CD4-positive, alpha-beta T cell (primary cell): Measurements from ENCODE around the gene PRADC1. TPM values are rescaled to one million over a fixed set of nuclear protein-coding genes. Genes with fewer than 3 reads are reported as not detected.
A peak's percentile ranks its signal among the peaks of the same experiment; 100 is the strongest.

Experiments
- ATAC-seq: fragments of 200-7000 bp; cut with Tn5 transposase; one replicate; pipeline ENCODE4 v1.10.0; 2022; ENCODE audit warnings: mild to moderate bottlenecking; ENCODE audit not compliant: poor library complexity
- CTCF ChIA-PET: fragments of 350-600 bp; sonication (Branson Sonifier 250); formaldehyde crosslinking; loops from one replicate; lab custom pipeline; 2021; ENCODE audit warnings: antibody characterized with exemption, inconsistent platforms; lab: Charles Lee
- POLR2A ChIA-PET: fragments of 350-600 bp; sonication (Branson Sonifier 250); formaldehyde crosslinking; loops from one replicate; lab custom pipeline; 2021; ENCODE audit warnings: antibody characterized with exemption, inconsistent platforms; lab: Charles Lee
- DNase-seq, 14 experiments: peaks; one replicate each; pipeline ENCODE4 v3.0.0-alpha.2; 2013 to 2020; ENCODE audit warnings: mixed read lengths in 2 of 14
- H3K27ac ChIP-seq, 2 donors: one replicate each; pipeline versions ENCODE4 v1.5.1 to v1.7.0; 2013; ENCODE audit warnings: low read length in 2 of 2, low read depth in 1 of 2, mild to moderate bottlenecking in 1 of 2
- H3K27me3 ChIP-seq, 2 experiments: 1 replicate in 1 of 2; 2 replicates in 1 of 2; pipeline versions ENCODE4 v1.6.1 to v1.7.0; 2013; ENCODE audit warnings: low read length in 2 of 2, control low read depth in 1 of 2, mild to moderate bottlenecking in 1 of 2, moderate library complexity in 1 of 2; ENCODE audit not compliant: insufficient read depth in 2 of 2, control insufficient read depth in 1 of 2
- H3K36me3 ChIP-seq: one replicate; pipeline ENCODE4 v1.6.1; 2013; ENCODE audit warnings: low read length, control low read depth; ENCODE audit not compliant: insufficient read depth
- H3K4me1 ChIP-seq: one replicate; pipeline ENCODE4 v1.6.1; 2013; ENCODE audit warnings: low read length, control low read depth; ENCODE audit not compliant: insufficient read depth
- H3K4me3 ChIP-seq: one replicate; pipeline ENCODE4 v1.5.1; 2013; ENCODE audit warnings: mild to moderate bottlenecking, low read length, moderate library complexity
- H3K9me3 ChIP-seq, 2 experiments: 1 replicate in 1 of 2; 2 replicates in 1 of 2; pipeline versions ENCODE4 v1.6.1 to v1.7.0; 2013; ENCODE audit warnings: low read length in 2 of 2, mild to moderate bottlenecking in 2 of 2, control low read depth in 1 of 2, moderate library complexity in 1 of 2; ENCODE audit not compliant: control insufficient read depth in 1 of 2, insufficient read depth in 1 of 2
- H3K27ac Mint-ChIP-seq: one replicate; pipeline ENCODE4 v1.8.0; 2020; ENCODE audit warnings: mixed read lengths
- H3K27me3 Mint-ChIP-seq: one replicate; pipeline ENCODE4 v1.8.0; 2021; ENCODE audit warnings: mixed read lengths
- H3K36me3 Mint-ChIP-seq: one replicate; pipeline ENCODE4 v1.8.0; 2021; ENCODE audit warnings: low read depth, mixed read lengths
- H3K4me1 Mint-ChIP-seq: one replicate; pipeline ENCODE4 v1.8.0; 2021; ENCODE audit warnings: low read depth, mixed read lengths
- H3K4me3 Mint-ChIP-seq: one replicate; pipeline ENCODE4 v1.8.0; 2020; ENCODE audit warnings: mild to moderate bottlenecking, mixed read lengths
- H3K9me3 Mint-ChIP-seq: one replicate; pipeline ENCODE4 v1.8.0; 2020; ENCODE audit warnings: mixed read lengths
- CTCF ChIP-seq: fragments of 200-600 bp; IDR thresholded peaks from one replicate; pipeline ENCODE4 v1.8.0; 2022; ENCODE audit warnings: antibody characterized with exemption, mild to moderate bottlenecking
- intact Hi-C, 2 experiments: fragments of 100-400 bp; cut with DNase I in 1 of 2; cut with micrococcal nuclease in 1 of 2; formaldehyde crosslinking; loops; one replicate each; pipeline versions ENCODE4 v1.15.1 to v1.9.0; 2023 to 2025; cut with DNase I, micrococcal nuclease
- total RNA-seq, 174 experiments: library from RNA in 2 of 174; stranded (reverse) in 2 of 174; gene quantifications; one replicate each; pipeline ENCODE4 v1.2.3 and lab custom pipeline; 2021 to 2026

The PRADC1 gene
- total RNA-seq, 2 experiments from 2014 or later: 2.9 to 3.0 TPM

DNA sequence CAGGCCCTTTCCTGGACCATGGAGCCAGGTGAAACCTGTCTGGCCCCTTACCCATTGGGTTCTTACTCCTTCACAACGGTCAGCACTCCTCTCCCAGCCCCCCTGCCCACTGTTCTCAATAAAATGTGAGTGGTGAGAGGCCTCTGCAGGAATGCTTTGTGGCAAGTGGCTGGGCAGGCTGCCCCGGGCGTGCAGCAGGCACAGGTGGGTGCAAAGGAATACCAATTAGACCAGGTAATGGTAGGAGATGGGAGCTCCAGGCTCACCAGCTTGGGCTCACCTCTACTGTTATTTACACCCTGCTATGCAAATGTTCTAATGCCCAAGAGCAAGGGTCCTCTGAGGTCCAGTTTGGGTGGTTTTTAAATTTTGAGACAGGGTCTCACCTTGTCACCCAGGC, 6.0 kb downstream of the PRADC1 start:
- no peak overlapping the region for H3K27ac Mint-ChIP-seq
- H3K4me1 ChIP-seq: no peaks in the 10 kb centered on the region
- intact Hi-C loops: no loop called here
- H3K36me3 Mint-ChIP-seq: peaks cover 36% of the 10 kb centered on the region
- no peaks in the 10 kb centered on the region for H3K4me1 Mint-ChIP-seq
- no peak for DNase-seq
- no peaks in the 10 kb centered on the region for H3K9me3 Mint-ChIP-seq
- no peaks in the 10 kb centered on the region for H3K27me3 ChIP-seq
- TF ChIP-seq CTCF: no peak
- CTCF ChIA-PET: no interaction called here
- no peaks in the 10 kb centered on the region for H3K9me3 ChIP-seq
- no peak overlapping the region for H3K4me3 ChIP-seq
- no peak for ATAC-seq
- POLR2A ChIA-PET: no interaction called here
- H3K4me3 Mint-ChIP-seq: no peak overlapping the region
- no peak overlapping the region for H3K27ac ChIP-seq
- peaks cover 37% of the 10 kb centered on the region for H3K36me3 ChIP-seq
- no peaks in the 10 kb centered on the region for H3K27me3 Mint-ChIP-seq

- no peaks in the 10 kb centered on the region for H3K27me3 Mint-ChIP-seq
- Histone ChIP-seq H3K9me3 (no peaks in the 10 kb centered on the region), H3K27ac (no peak overlapping the region), H3K27me3 (no peaks in the 10 kb centered on the region), H3K36me3 (peaks cover 51% of the 10 kb centered on the region), H3K4me1 (no peaks in the 10 kb centered on the region), H3K4me3 (no peak overlapping the region)
- H3K36me3 Mint-ChIP-seq: peaks cover 50% of the 10 kb centered on the region
- DNase-seq (no peak), ATAC-seq (no peak)
- H3K4me3 Mint-ChIP-seq: no peak overlapping the region
- intact Hi-C loops: no loop called here
- no peaks in the 10 kb centered on the region for H3K4me1 Mint-ChIP-seq
- POLR2A ChIA-PET: interaction anchor here (2.0 kb wide), 1 partner anchor 11 kb away, joined by 5 read pairs; no protein-coding TSS in a partner anchor
- CTCF ChIA-PET: no interaction called here
- no peaks in the 10 kb centered on the region for H3K9me3 Mint-ChIP-seq
- peak overlapping the region; percentile 12 for H3K27ac Mint-ChIP-seq
- no peak for TF ChIP-seq CTCF
Observed at GRCh38 chr2:73225513-73226360, 7.3 kb downstream of the PRADC1 start.

- no peak overlapping the region for H3K4me3 ChIP-seq
- CTCF ChIA-PET: no interaction called here
- ATAC-seq (no peak), DNase-seq (no peak)
- peaks cover 66% of the 10 kb centered on the region for H3K36me3 ChIP-seq
- H3K36me3 Mint-ChIP-seq: peaks cover 68% of the 10 kb centered on the region
- no peaks in the 10 kb centered on the region for H3K9me3 Mint-ChIP-seq
- no peaks in the 10 kb centered on the region for H3K27me3 Mint-ChIP-seq
- no peak for TF ChIP-seq CTCF
- H3K27me3 ChIP-seq: no peaks in the 10 kb centered on the region
- H3K27ac ChIP-seq: no peak overlapping the region
- H3K4me1 Mint-ChIP-seq: no peaks in the 10 kb centered on the region
- intact Hi-C loops: no loop called here
- no peaks in the 10 kb centered on the region for H3K4me1 ChIP-seq
- no peak overlapping the region for H3K27ac Mint-ChIP-seq
- no peaks in the 10 kb centered on the region for H3K9me3 ChIP-seq
- H3K4me3 Mint-ChIP-seq: no peak overlapping the region
- POLR2A ChIA-PET: interaction anchor here (1.1 to 2.0 kb wide), 3 partner anchors 9 to 13 kb away, joined by 4 to 5 read pairs (median 4); partner anchors contain the start of gene PRADC1
Observed at GRCh38 chr2:73223821-73224220, 9.2 kb downstream of the PRADC1 start.
